ENCODE measurements around the gene IQCE.

GRCh38 chr7:2640846-2641316 lies 82.1 kb downstream of the IQCE start:
- TF ChIP-seq POU6F1 (CRISPR knock-in tag; IDR thresholded peaks at IDR 0.05; ENCODE audit: borderline replicate concordance, low read depth) (no peak), PPARA (CRISPR knock-in tag; IDR thresholded peaks at IDR 0.05; ENCODE audit: borderline replicate concordance) (no peak), ISL1 (CRISPR knock-in tag; IDR thresholded peaks at IDR 0.05) (no peak), TCF4 (CRISPR knock-in tag; IDR thresholded peaks at IDR 0.05; ENCODE audit: borderline replicate concordance) (no peak), ARNTL (CRISPR knock-in tag; IDR thresholded peaks at IDR 0.05; ENCODE audit: borderline replicate concordance, low read depth) (no peak), RARB (CRISPR knock-in tag; IDR thresholded peaks at IDR 0.05) (no peak)
